Activated T-cell treated with anti-CD3 and anti-CD28 coated beads, Interleukin-2, amount 50 U/mL, for 1 hour (primary cell): ENCODE measurements around the gene GPR82.
"Not testable (repeated sequence)": the region's sequence is repeated elsewhere in the genome, so short reads cannot be mapped to it uniquely, and the experiment has no call there.

Source experiments
- DNase-seq: peaks from one replicate; pipeline ENCODE4 v3.0.0-alpha.2; 2020

GPR82 gene

GRCh38 chrX:41723826-41724225, at the start of gene GPR82:
GPR82 (plus strand) TSS chrX:41724181; CDS start chrX:41727027, 2,846 bp downstream.
- no peak for DNase-seq

GRCh38 chrX:41676361-41676760, 47.6 kb upstream of the GPR82 start:
- DNase-seq: not testable (repeated sequence)

- no peak for DNase-seq
Observed at GRCh38 chrX:41677183-41678060, 46.6 kb upstream of the GPR82 start.

GRCh38 chrX:41684138-41684537, 39.8 kb upstream of the GPR82 start:
- no peak for DNase-seq

GRCh38 chrX:41684940-41685339, 39.0 kb upstream of the GPR82 start:
- no peak for DNase-seq

GRCh38 chrX:41686788-41687187, 37.2 kb upstream of the GPR82 start:
- no peak for DNase-seq

GRCh38 chrX:41688156-41688555, 35.8 kb upstream of the GPR82 start:
- DNase-seq: no peak

- no peak for DNase-seq
Observed at GRCh38 chrX:41688835-41689234, 35.1 kb upstream of the GPR82 start, which contains the start of gene GPR34. GPR34 (plus strand) TSS chrX:41688973; CDS start chrX:41695634, 6,661 bp downstream.

GRCh38 chrX:41689711-41690110, 34.3 kb upstream of the GPR82 start:
- DNase-seq: no peak

- no peak for DNase-seq
Observed at GRCh38 chrX:41692162-41692749, 31.7 kb upstream of the GPR82 start.

- DNase-seq: no peak
Observed at GRCh38 chrX:41693024-41693423, 31.0 kb upstream of the GPR82 start.

GRCh38 chrX:41695426-41695825, 28.6 kb upstream of the GPR82 start:
- DNase-seq: no peak

GRCh38 chrX:41703574-41704029, 20.4 kb upstream of the GPR82 start:
- no peak for DNase-seq

GRCh38 chrX:41705042-41705441, 18.9 kb upstream of the GPR82 start:
- no peak for DNase-seq

- DNase-seq: no peak
Observed at GRCh38 chrX:41705680-41706374, 18.2 kb upstream of the GPR82 start.

- no peak for DNase-seq
Observed at GRCh38 chrX:41707218-41707617, 16.8 kb upstream of the GPR82 start.

- no peak for DNase-seq
Observed at GRCh38 chrX:41708486-41708885, 15.5 kb upstream of the GPR82 start.

GRCh38 chrX:41711021-41711667, 12.8 kb upstream of the GPR82 start:
- no peak for DNase-seq

- no peak for DNase-seq
Observed at GRCh38 chrX:41716222-41716621, 7.8 kb upstream of the GPR82 start.

- DNase-seq: no peak
Observed at GRCh38 chrX:41716767-41717473, 7.1 kb upstream of the GPR82 start.

GRCh38 chrX:41718481-41719235, 5.3 kb upstream of the GPR82 start:
- no peak for DNase-seq

GRCh38 chrX:41719610-41720009, 4.4 kb upstream of the GPR82 start:
- DNase-seq: not testable (repeated sequence)
